ENCODE results near the gene REM2.

The REM2 gene

GRCh38 chr14:22865424-22866405 is 17.3 kb upstream of the REM2 start:
- TF ChIP-seq CTCF (conservative IDR thresholded peaks at IDR 0.05), result no peak; the same call in 1 of the 2 replicates
- no peak for TF ChIP-seq ZFX (IDR thresholded peaks at IDR 0.05)
- H3K27ac ChIP-seq, result no peak overlapping the region

GRCh38 chr14:22866874-22867273 is 16.1 kb upstream of the REM2 start:
- H3K27ac ChIP-seq, result no peak overlapping the region
- TF ChIP-seq ZFX (IDR thresholded peaks at IDR 0.05), result no peak
- no peak for TF ChIP-seq CTCF (conservative IDR thresholded peaks at IDR 0.05)

DNA sequence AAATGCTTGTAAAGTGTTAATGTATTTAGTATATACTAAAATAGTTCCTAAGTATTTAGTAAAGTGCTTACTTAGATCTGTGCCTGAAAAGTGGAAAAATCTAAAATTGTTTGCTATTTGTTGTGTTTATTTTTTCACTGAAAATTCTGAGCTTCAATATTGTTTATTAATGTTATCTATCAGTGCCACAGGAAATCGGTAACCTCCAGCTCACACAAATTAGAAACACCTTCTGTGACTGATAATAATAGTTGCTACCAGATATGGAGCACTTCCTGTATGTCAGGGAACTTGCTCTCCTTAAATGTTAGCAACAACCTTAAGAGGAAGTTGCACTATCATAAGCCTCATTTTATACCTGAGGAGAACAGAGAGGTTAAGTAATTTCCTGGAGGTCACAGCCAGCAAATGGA is 12.2 kb upstream of the REM2 start:
- no peak overlapping the region for H3K27ac ChIP-seq
- TF ChIP-seq CTCF (conservative IDR thresholded peaks at IDR 0.05) (no peak), ZFX (IDR thresholded peaks at IDR 0.05) (no peak)

- peak within 1 kb of the TSS; percentile 84 for H3K27ac ChIP-seq
These were observed 11.6 kb upstream of the REM2 start, which contains the start of gene LRP10 for GRCh38 chr14:22871224-22872032. LRP10 (plus strand) TSS chr14:22871740; CDS start chr14:22872304, 564 bp downstream.

GRCh38 chr14:22872033-22872832 is 10.8 kb upstream of the REM2 start:
- peak; percentile 95 for TF ChIP-seq CTCF (conservative IDR thresholded peaks at IDR 0.05)
- TF ChIP-seq ZFX (IDR thresholded peaks at IDR 0.05), result no peak
- peak overlapping the region; percentile 84 for H3K27ac ChIP-seq

More at GRCh38 chr14:22871224-22872032, 11.6 kb upstream of the REM2 start, which contains the start of gene LRP10:
- TF ChIP-seq CTCF (conservative IDR thresholded peaks at IDR 0.05) (no peak), ZFX (IDR thresholded peaks at IDR 0.05) (no peak)

GRCh38 chr14:22872833-22873520 is 10.0 kb upstream of the REM2 start:
- H3K27ac ChIP-seq, result peak overlapping the region; percentile 84
- TF ChIP-seq ZFX (IDR thresholded peaks at IDR 0.05), result no peak
- peak; percentile 73 for TF ChIP-seq CTCF (conservative IDR thresholded peaks at IDR 0.05)

Data from C4-2B (cell line).